A549 treated with AZD2906 at 1 μM for 4 hours (cell line): ENCODE results near the gene EXOC3L2. TPM values are rescaled to one million over a fixed set of nuclear protein-coding genes. Genes with fewer than 3 reads are reported as not detected.

Source experiments
- total RNA-seq: library from RNA; stranded (reverse); fragments of 200-300 nt; extraction: Qiagen RNA extraction; gene quantifications from 5 replicates; pipeline ENCODE4 v1.2.3, GENCODE V29; 2022

The EXOC3L2 gene
- 1.3 to 2.5 TPM (median 2.3 TPM) in 5 replicates for total RNA-seq

GRCh38 chr19:45245334-45245787 is at the start of gene EXOC3L2:
EXOC3L2 (minus strand) TSS chr19:45245407; CDS start chr19:45239045, 6,362 bp downstream.

GRCh38 chr19:45250832-45251451 is 5.7 kb upstream of the EXOC3L2 start, which contains the start of gene MARK4:
MARK4 (plus strand) TSS chr19:45251271; CDS start chr19:45251589, 318 bp downstream.

GRCh38 chr19:45178262-45179071 is 66.7 kb downstream of the EXOC3L2 start, which contains the start of gene BLOC1S3:
BLOC1S3 (plus strand) TSS chr19:45178784; CDS start chr19:45179297, 513 bp downstream.

GRCh38 chr19:45177817-45178261 is 67.4 kb downstream of the EXOC3L2 start, which contains the start of gene TRAPPC6A:
TRAPPC6A (minus strand) TSS chr19:45178237; CDS start chr19:45178218, 19 bp downstream.

Other genes with a start within 250 kb of the EXOC3L2 start
- gene RELB, start 243.9 kb downstream of the EXOC3L2 start, total RNA-seq, result 23.1 to 46.1 TPM (median 39.5 TPM) in 5 replicates
- gene CLASRP, start 206.4 kb downstream of the EXOC3L2 start, total RNA-seq, result 45.4 to 71.7 TPM (median 67.2 TPM) in 5 replicates
- gene ZNF296, start 168.9 kb downstream of the EXOC3L2 start, total RNA-seq, result 12.1 to 21.4 TPM (median 18.9 TPM) in 5 replicates
- 91.8 to 109 TPM (median 95.5 TPM) in 5 replicates for gene GEMIN7, start 166.1 kb downstream of the EXOC3L2 start, total RNA-seq
- 31.6 to 44.7 TPM (median 43.0 TPM) in 5 replicates for gene PPP1R37, start 152.2 kb downstream of the EXOC3L2 start, total RNA-seq
- 0.51 to 1.2 TPM (median 0.93 TPM) in 5 replicates for gene NKPD1, start 84.4 kb downstream of the EXOC3L2 start, total RNA-seq
- gene TRAPPC6A, start 67.2 kb downstream of the EXOC3L2 start, total RNA-seq, result 39.5 to 51.0 TPM (median 45.7 TPM) in 5 replicates
- 27.5 to 36.7 TPM (median 32.6 TPM) in 5 replicates for gene BLOC1S3, start 66.6 kb downstream of the EXOC3L2 start, total RNA-seq
- 6.8 to 10.1 TPM (median 8.3 TPM) in 5 replicates for gene MARK4, start 5.9 kb upstream of the EXOC3L2 start, total RNA-seq
- 0.05 to 0.07 TPM (median 0.06 TPM) in 3 of 5 replicates, not detected in the others for gene CKM, start 77.5 kb upstream of the EXOC3L2 start, total RNA-seq
- 0.85 to 1.2 TPM (median 1.2 TPM) in 5 replicates for gene KLC3, start 95.3 kb upstream of the EXOC3L2 start, total RNA-seq
- 9.4 to 13.9 TPM (median 12.3 TPM) in 5 replicates for gene ERCC2, start 125.2 kb upstream of the EXOC3L2 start, total RNA-seq
- gene PPP1R13L, start 159.7 kb upstream of the EXOC3L2 start, total RNA-seq, result 35.8 to 49.1 TPM (median 40.0 TPM) in 5 replicates
- gene POLR1G, start 161.2 kb upstream of the EXOC3L2 start, total RNA-seq, result 42.2 to 51.6 TPM (median 45.0 TPM) in 5 replicates
- 135 to 175 TPM (median 167 TPM) in 5 replicates for gene ERCC1, start 178.5 kb upstream of the EXOC3L2 start, total RNA-seq
- 8.7 to 13.2 TPM (median 10.6 TPM) in 5 replicates for gene FOSB, start 222.6 kb upstream of the EXOC3L2 start, total RNA-seq